ENCODE data around the gene ZNF346. TPM values are rescaled to one million over a fixed set of nuclear protein-coding genes. Genes with fewer than 3 reads are reported as not detected.
A peak's percentile ranks its signal among the peaks of the same experiment; 100 is the strongest.

ZNF346 gene
- total and polyA plus RNA-seq, 2 of the 13 experiments (the other 11 are each of a cell fraction or from before 2014, with no cell fraction given) = 8.6 to 19.4 TPM

DNA sequence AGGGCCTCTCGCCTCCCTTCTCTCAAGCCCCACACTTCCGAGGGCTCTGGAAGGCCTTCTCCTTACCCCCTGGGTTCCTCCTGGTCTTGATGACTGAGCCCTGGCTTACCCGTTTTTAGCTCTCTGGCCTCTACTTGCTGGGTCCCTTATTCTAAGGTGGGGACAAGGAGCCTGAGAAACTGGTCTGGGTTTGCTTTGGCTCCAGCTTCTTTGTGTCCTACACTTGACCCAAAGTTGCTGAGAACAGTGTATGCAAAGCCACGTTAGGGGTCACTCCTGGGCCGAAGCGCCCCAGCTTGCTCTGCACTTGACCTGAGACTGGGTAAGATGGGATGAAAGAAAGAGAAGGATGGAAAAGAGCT is 788 bp downstream of the ZNF346 start (continued):
- TF ChIP-seq ZNF24 (IDR thresholded peaks at IDR 0.05) = no peak
- no peak for TF ChIP-seq ZNF589 (CRISPR knock-in tag; conservative IDR thresholded peaks at IDR 0.05)
- TF ChIP-seq TOPORS (CRISPR knock-in tag; IDR thresholded peaks at IDR 0.05) = 0 out of 2 replicates have a peak, but pooled peaks have one; percentile 11
- TF ChIP-seq THYN1 (CRISPR knock-in tag; IDR thresholded peaks at IDR 0.05; ENCODE audit: borderline replicate concordance, low read depth) = no peak
- TF ChIP-seq, protein P1, sequence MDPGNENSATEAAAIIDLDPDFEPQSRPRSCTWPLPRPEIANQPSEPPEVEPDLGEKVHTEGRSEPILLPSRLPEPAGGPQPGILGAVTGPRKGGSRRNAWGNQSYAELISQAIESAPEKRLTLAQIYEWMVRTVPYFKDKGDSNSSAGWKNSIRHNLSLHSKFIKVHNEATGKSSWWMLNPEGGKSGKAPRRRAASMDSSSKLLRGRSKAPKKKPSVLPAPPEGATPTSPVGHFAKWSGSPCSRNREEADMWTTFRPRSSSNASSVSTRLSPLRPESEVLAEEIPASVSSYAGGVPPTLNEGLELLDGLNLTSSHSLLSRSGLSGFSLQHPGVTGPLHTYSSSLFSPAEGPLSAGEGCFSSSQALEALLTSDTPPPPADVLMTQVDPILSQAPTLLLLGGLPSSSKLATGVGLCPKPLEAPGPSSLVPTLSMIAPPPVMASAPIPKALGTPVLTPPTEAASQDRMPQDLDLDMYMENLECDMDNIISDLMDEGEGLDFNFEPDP (CRISPR knock-in tag; conservative IDR thresholded peaks at IDR 0.05) = 0 out of 2 replicates have a peak, but pooled peaks have one; percentile 0
- no peak for TF ChIP-seq ZNF552 (CRISPR knock-in tag; IDR thresholded peaks at IDR 0.05; ENCODE audit: borderline replicate concordance)
- TF ChIP-seq ZNF253 (CRISPR knock-in tag; IDR thresholded peaks at IDR 0.05; ENCODE audit: borderline replicate concordance) = no peak

- FAIRE-seq (no peak), DNase-seq (ENCODE audit: low spot score) (no peak), ATAC-seq (no peak)
- no peak overlapping the region for H2AFZ ChIP-seq (ENCODE audit: low read length)
- intact Hi-C loops (cut with micrococcal nuclease; ENCODE audit: unreplicated experiment) (no loop called here), in situ Hi-C loops (cut with HindIII; ENCODE audit: extremely low pct_ligation_motif_present, low pct_unique_long_range_greater_than_20kb) (no loop called here)
- WGBS (ENCODE audit: low lambda C conversion rate) = 87% methylated on average over 1 of the region's 1 CpG
- H3K4me1 ChIP-seq (ENCODE audit: insufficient read depth, low read length) = peaks cover 32% of the 10 kb centered on the region
- BruUV-seq (replicated peaks) = no TSS peak
- no peak overlapping the region for H3K4me3 ChIP-seq (replicated peaks in 1 of 3; ENCODE audit: insufficient read depth in 1 of 3, low read depth in 2 of 3, low read length in 3 of 3)
- no peak overlapping the region for H3K4me2 ChIP-seq (ENCODE audit: low read depth, low read length)
- peaks cover 1 to 7% of the 10 kb centered on the region in 2 experiments; a peak in 1 of 5 replicates for H3K36me3 ChIP-seq (replicated peaks in 1 of 2; ENCODE audit: control insufficient read depth in 1 of 2, insufficient read depth in 2 of 2, low read length in 2 of 2)
- H3K27ac ChIP-seq (ENCODE audit: extremely low read length, insufficient read depth, low read length) = no peak overlapping the region
- CTCF ChIA-PET (ENCODE audit: low intra/inter-chr PET ratio, low total read pairs) = no interaction called here
- peaks cover 36% of the 10 kb centered on the region for H3K79me2 ChIP-seq (ENCODE audit: insufficient read depth, low read length)
- no peak overlapping the region for H3K9ac ChIP-seq (ENCODE audit: insufficient read depth, low read depth, low read length)
- POLR2A ChIA-PET = interaction anchor here (0.8 to 3.5 kb wide), 2 partner anchors 19 to 62 kb away, joined by 3 to 17 read pairs; partner anchors contain the start of genes FGFR4 and UIMC1
- H3K27me3 ChIP-seq (ENCODE audit: control insufficient read depth in 1 of 2, insufficient read depth in 2 of 2, low read length in 2 of 2) = no peaks in the 10 kb centered on the region; a peak in 1 of 5 replicates
- TF ChIP-seq MTF1 (CRISPR knock-in tag; IDR thresholded peaks at IDR 0.05) (no peak), TOE1 (CRISPR knock-in tag; IDR thresholded peaks at IDR 0.05) (no peak), NFRKB (IDR thresholded peaks at IDR 0.05) (no peak)
- TF ChIP-seq, protein P2, sequence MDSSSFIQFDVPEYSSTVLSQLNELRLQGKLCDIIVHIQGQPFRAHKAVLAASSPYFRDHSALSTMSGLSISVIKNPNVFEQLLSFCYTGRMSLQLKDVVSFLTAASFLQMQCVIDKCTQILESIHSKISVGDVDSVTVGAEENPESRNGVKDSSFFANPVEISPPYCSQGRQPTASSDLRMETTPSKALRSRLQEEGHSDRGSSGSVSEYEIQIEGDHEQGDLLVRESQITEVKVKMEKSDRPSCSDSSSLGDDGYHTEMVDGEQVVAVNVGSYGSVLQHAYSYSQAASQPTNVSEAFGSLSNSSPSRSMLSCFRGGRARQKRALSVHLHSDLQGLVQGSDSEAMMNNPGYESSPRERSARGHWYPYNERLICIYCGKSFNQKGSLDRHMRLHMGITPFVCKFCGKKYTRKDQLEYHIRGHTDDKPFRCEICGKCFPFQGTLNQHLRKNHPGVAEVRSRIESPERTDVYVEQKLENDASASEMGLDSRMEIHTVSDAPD (CRISPR knock-in tag; IDR thresholded peaks at IDR 0.05) = no peak
- H3K9me3 ChIP-seq (ENCODE audit: low read length) = no peaks in the 10 kb centered on the region
- no peaks in the 10 kb centered on the region for H4K20me1 ChIP-seq (ENCODE audit: insufficient read depth, low read length)
Measured at GRCh38 chr5:177024559-177024958, 2.1 kb downstream of the ZNF346 start.
